Activated naive CD4-positive, alpha-beta T cell treated with anti-CD3 and anti-CD28 coated beads, Interleukin-2, amount 50 U/mL, for 72 hours (primary cell): ENCODE measurements around the gene DUOXA1. TPM values are rescaled to one million over a fixed set of nuclear protein-coding genes. Genes with fewer than 3 reads are reported as not detected.

Source experiments
- ATAC-seq, 2 donors: fragments of 150-1000 bp; cut with Tn5 transposase; 2 replicates each; pipeline ENCODE4 v1.10.0; 2021; ENCODE audit warnings: mild to moderate bottlenecking in 2 of 2, moderate library complexity in 2 of 2
- DNase-seq, 2 donors: peaks; one replicate each; pipeline ENCODE4 v3.0.0; 2021 to 2022; ENCODE audit warnings: low spot score in 2 of 2
- H3K27ac Mint-ChIP-seq, 2 donors: one replicate each; pipeline ENCODE4 v1.8.0; 2022; ENCODE audit warnings: mild to moderate bottlenecking in 2 of 2, mixed read lengths in 2 of 2
- H3K36me3 Mint-ChIP-seq, 2 donors: one replicate each; pipeline ENCODE4 v1.8.0; 2022; ENCODE audit warnings: mixed read lengths in 2 of 2
- H3K9me3 Mint-ChIP-seq, 2 donors: one replicate each; pipeline ENCODE4 v1.8.0; 2022; ENCODE audit warnings: mixed read lengths in 2 of 2
- total RNA-seq, 2 donors: library from RNA; stranded (reverse); gene quantifications; one replicate each; pipeline ENCODE4 v1.2.3, GENCODE V29; 2022

Gene DUOXA1
- total RNA-seq, 2 donors from 2014 or later = 0.23 TPM; not detected in 1

- Mint-ChIP-seq H3K36me3 (no peaks in the 10 kb centered on the region), H3K9me3 (no peaks in the 10 kb centered on the region), H3K27ac (no peak overlapping the region)
- no peak for ATAC-seq
- DNase-seq = no peak
These were observed 7.8 kb downstream of the DUOXA1 start for GRCh38 chr15:45121706-45122417.

GRCh38 chr15:45121020-45121419 is 8.7 kb downstream of the DUOXA1 start:
- DNase-seq (no peak), ATAC-seq (no peak)
- no peaks in the 10 kb centered on the region for H3K9me3 Mint-ChIP-seq
- no peak overlapping the region for H3K27ac Mint-ChIP-seq
- no peaks in the 10 kb centered on the region for H3K36me3 Mint-ChIP-seq

GRCh38 chr15:45120081-45120972 is 9.4 kb downstream of the DUOXA1 start:
- no peak overlapping the region for H3K27ac Mint-ChIP-seq
- ATAC-seq (no peak), DNase-seq (no peak)
- H3K36me3 Mint-ChIP-seq = no peaks in the 10 kb centered on the region
- H3K9me3 Mint-ChIP-seq = no peaks in the 10 kb centered on the region

- Mint-ChIP-seq H3K27ac (no peak overlapping the region), H3K9me3 (no peaks in the 10 kb centered on the region)
- no peak for ATAC-seq
These were observed 10.7 kb downstream of the DUOXA1 start for GRCh38 chr15:45118996-45119395.

GRCh38 chr15:45118131-45118588 is 11.5 kb downstream of the DUOXA1 start:
- Mint-ChIP-seq H3K27ac (peak overlapping the region in 1 of 2 donors; percentile 58), H3K9me3 (no peaks in the 10 kb centered on the region), H3K36me3 (peaks cover 0 to 5% of the 10 kb centered on the region in 2 donors)
- peak; percentile 73 to 88 for DNase-seq
- ATAC-seq = peak; percentile 96 to 98

More at GRCh38 chr15:45118996-45119395, 10.7 kb downstream of the DUOXA1 start:
- no peak for DNase-seq
- H3K36me3 Mint-ChIP-seq = peaks cover 0 to 2% of the 10 kb centered on the region in 2 donors

- DNase-seq = no peak
- no peaks in the 10 kb centered on the region for H3K9me3 Mint-ChIP-seq
- peak overlapping the region in 1 of 2 donors; percentile 58 for H3K27ac Mint-ChIP-seq
- peaks cover 0 to 5% of the 10 kb centered on the region in 2 donors for H3K36me3 Mint-ChIP-seq
- ATAC-seq = peak; percentile 23 to 36
These were observed 12.2 kb downstream of the DUOXA1 start for GRCh38 chr15:45117308-45118130.

GRCh38 chr15:45116482-45117307 is 13.0 kb downstream of the DUOXA1 start:
- no peak for ATAC-seq

GRCh38 chr15:45116006-45116481 is 13.6 kb downstream of the DUOXA1 start:
- no peak for ATAC-seq
- no peak overlapping the region for H3K27ac Mint-ChIP-seq
- H3K36me3 Mint-ChIP-seq = peaks cover 0 to 5% of the 10 kb centered on the region in 2 donors
- no peak for DNase-seq
- no peaks in the 10 kb centered on the region for H3K9me3 Mint-ChIP-seq

More at GRCh38 chr15:45116482-45117307, 13.0 kb downstream of the DUOXA1 start:
- DNase-seq = peak in 1 of 2 donors; percentile 25
- Mint-ChIP-seq H3K36me3 (peaks cover 0 to 5% of the 10 kb centered on the region in 2 donors), H3K9me3 (no peaks in the 10 kb centered on the region), H3K27ac (no peak overlapping the region)

- H3K9me3 Mint-ChIP-seq = no peaks in the 10 kb centered on the region
- no peak for DNase-seq
- H3K36me3 Mint-ChIP-seq = peaks cover 0 to 5% of the 10 kb centered on the region in 2 donors
- no peak overlapping the region for H3K27ac Mint-ChIP-seq
- ATAC-seq = no peak
These were observed 14.3 kb downstream of the DUOXA1 start for GRCh38 chr15:45115312-45115820.

- DNase-seq (no peak), ATAC-seq (no peak)
- Mint-ChIP-seq H3K36me3 (peaks cover 0 to 5% of the 10 kb centered on the region in 2 donors), H3K9me3 (no peaks in the 10 kb centered on the region), H3K27ac (no peak overlapping the region)
These were observed 15.0 kb downstream of the DUOXA1 start for GRCh38 chr15:45114751-45115085.

- no peaks in the 10 kb centered on the region for H3K9me3 Mint-ChIP-seq
These were observed 15.5 kb downstream of the DUOXA1 start, which contains the start of the genes DUOX2 and DUOXA2 for GRCh38 chr15:45114076-45114750. DUOX2 (minus strand) TSS chr15:45114172; CDS start chr15:45113411, 761 bp downstream. DUOXA2 (plus strand) TSS chr15:45114326; CDS start chr15:45114606, 280 bp downstream.

GRCh38 chr15:45113380-45113990 is 16.2 kb downstream of the DUOXA1 start:
- ATAC-seq = no peak
- Mint-ChIP-seq H3K9me3 (no peaks in the 10 kb centered on the region), H3K27ac (no peak overlapping the region), H3K36me3 (peaks cover 0 to 5% of the 10 kb centered on the region in 2 donors)
- DNase-seq = no peak

More at GRCh38 chr15:45114076-45114750, 15.5 kb downstream of the DUOXA1 start, which contains the start of the genes DUOX2 and DUOXA2:
- Mint-ChIP-seq H3K27ac (no peak within 1 kb of the TSS), H3K36me3 (peaks cover 0 to 5% of the 10 kb centered on the region in 2 donors)
- no peak for ATAC-seq
- peak in 1 of 2 donors; percentile 23 for DNase-seq

GRCh38 chr15:45112591-45113379 is 16.9 kb downstream of the DUOXA1 start:
- no peaks in the 10 kb centered on the region for H3K9me3 Mint-ChIP-seq
- H3K27ac Mint-ChIP-seq = no peak overlapping the region
- H3K36me3 Mint-ChIP-seq = peaks cover 0 to 5% of the 10 kb centered on the region in 2 donors
- DNase-seq = peak in 1 of 2 donors; percentile 27
- peak in 1 of 2 donors; percentile 51 for ATAC-seq
